Esophagus (tissue), 2 donors: Measurements from ENCODE around the gene MITF. TPM values are rescaled to one million over a fixed set of nuclear protein-coding genes. Genes with fewer than 3 reads are reported as not detected.

Experiments
- H3K27ac ChIP-seq, 2 donors: one replicate each; pipeline ENCODE4 v1.5.1; 2013; ENCODE audit warnings: low read depth in 2 of 2, mild to moderate bottlenecking in 2 of 2, inconsistent platforms in 1 of 2, low read length in 1 of 2, moderate library complexity in 1 of 2
- H3K27me3 ChIP-seq, 2 donors: one replicate each; pipeline ENCODE4 v1.6.1; 2013; ENCODE audit warnings: low read length in 2 of 2, control low read depth in 1 of 2, mild to moderate bottlenecking in 1 of 2; ENCODE audit not compliant: insufficient read depth in 2 of 2, control insufficient read depth in 1 of 2
- H3K36me3 ChIP-seq, 2 donors: one replicate each; pipeline ENCODE4 v1.6.1; 2013; ENCODE audit warnings: low read length in 1 of 2; ENCODE audit not compliant: control insufficient read depth in 2 of 2, insufficient read depth in 2 of 2
- H3K4me1 ChIP-seq, 2 donors: one replicate each; pipeline ENCODE4 v1.6.1; 2013; ENCODE audit warnings: low read length in 1 of 2; ENCODE audit not compliant: control insufficient read depth in 2 of 2, insufficient read depth in 2 of 2
- H3K4me3 ChIP-seq, 2 donors: one replicate each; pipeline ENCODE4 v1.5.1; 2013; ENCODE audit warnings: low read length in 2 of 2, mild to moderate bottlenecking in 2 of 2, low read depth in 1 of 2, moderate library complexity in 1 of 2
- H3K9me3 ChIP-seq, 2 donors: one replicate each; pipeline ENCODE4 v1.6.1; 2013; ENCODE audit warnings: mild to moderate bottlenecking in 2 of 2, low read depth in 1 of 2, low read length in 1 of 2, moderate library complexity in 1 of 2; ENCODE audit not compliant: control insufficient read depth in 2 of 2, insufficient read depth in 1 of 2
- WGBS, 2 donors: extraction: QIAGEN DNeasy Blood & Tissue Kit; methylation state at CpG; one replicate each; pipeline ENCODE4 v1.1.7; 2013; 5-methylcytosine and 5-hydroxymethylcytosine counted together
- polyA plus RNA-seq, 2 donors: library from polyadenylated mRNA; stranded (reverse); fragments of 200-250 nt; gene quantifications; one replicate each; pipeline ENCODE4 v1.2.3, GENCODE V29; 2013
- donor health status: healthy with polysubstance abuse.
- donor health status: Bipolar disorder and iron deficiency.

Gene MITF
- polyA plus RNA-seq, 2 donors: 2.0 to 3.3 TPM

- Histone ChIP-seq H3K4me1 (no peaks in the 10 kb centered on the region), H3K4me3 (no peak overlapping the region), H3K9me3 (no peaks in the 10 kb centered on the region), H3K27ac (no peak overlapping the region), H3K27me3 (no peaks in the 10 kb centered on the region), H3K36me3 (no peaks in the 10 kb centered on the region)
- 70 to 74% methylated on average over 2 of the region's 2 CpGs for WGBS, 2 donors
Observed at GRCh38 chr3:69724722-69725435, 14.4 kb upstream of the MITF start.

GRCh38 chr3:69725994-69726571 is 13.2 kb upstream of the MITF start:
- no peaks in the 10 kb centered on the region for H3K9me3 ChIP-seq
- H3K4me1 ChIP-seq: no peaks in the 10 kb centered on the region
- no peaks in the 10 kb centered on the region for H3K27me3 ChIP-seq
- no peaks in the 10 kb centered on the region for H3K36me3 ChIP-seq
- H3K27ac ChIP-seq: no peak overlapping the region
- H3K4me3 ChIP-seq: no peak overlapping the region
- 75 to 80% methylated on average over 3 of the region's 3 CpGs for WGBS, 2 donors

GRCh38 chr3:69729147-69729919 is 9.9 kb upstream of the MITF start:
- Histone ChIP-seq H3K9me3 (no peaks in the 10 kb centered on the region), H3K27me3 (no peaks in the 10 kb centered on the region), H3K4me1 (no peaks in the 10 kb centered on the region), H3K4me3 (no peak overlapping the region), H3K27ac (no peak overlapping the region), H3K36me3 (no peaks in the 10 kb centered on the region)
- 84 to 86% methylated on average over 6 of the region's 6 CpGs for WGBS, 2 donors

- no peak overlapping the region for H3K4me3 ChIP-seq
- no peak overlapping the region for H3K27ac ChIP-seq
- H3K27me3 ChIP-seq: no peaks in the 10 kb centered on the region
- H3K4me1 ChIP-seq: no peaks in the 10 kb centered on the region
- no peaks in the 10 kb centered on the region for H3K9me3 ChIP-seq
- WGBS, 2 donors: 56 to 66% methylated on average over 2 of the region's 2 CpGs
- no peaks in the 10 kb centered on the region for H3K36me3 ChIP-seq
Observed at GRCh38 chr3:69731080-69731479, 8.2 kb upstream of the MITF start.

- no peaks in the 10 kb centered on the region for H3K27me3 ChIP-seq
- H3K36me3 ChIP-seq: no peaks in the 10 kb centered on the region
- WGBS, 2 donors: 74 to 86% methylated on average over 2 of the region's 2 CpGs
Observed at GRCh38 chr3:69735893-69736292, 3.4 kb upstream of the MITF start.

GRCh38 chr3:69737392-69737791 is 1.9 kb upstream of the MITF start:
- Histone ChIP-seq H3K36me3 (no peaks in the 10 kb centered on the region), H3K27me3 (no peaks in the 10 kb centered on the region), H3K9me3 (no peaks in the 10 kb centered on the region), H3K27ac (no peak overlapping the region), H3K4me1 (no peaks in the 10 kb centered on the region), H3K4me3 (no peak overlapping the region)
- 54 to 61% methylated on average over 3 of the region's 3 CpGs for WGBS, 2 donors

More at GRCh38 chr3:69735893-69736292, 3.4 kb upstream of the MITF start:
- H3K9me3 ChIP-seq: no peaks in the 10 kb centered on the region
- H3K27ac ChIP-seq: no peak overlapping the region
- H3K4me3 ChIP-seq: no peak overlapping the region
- H3K4me1 ChIP-seq: no peaks in the 10 kb centered on the region

- no peaks in the 10 kb centered on the region for H3K27me3 ChIP-seq
- WGBS, 2 donors: 1 to 2% methylated on average over 4 of the region's 4 CpGs
- no peaks in the 10 kb centered on the region for H3K36me3 ChIP-seq
- peak overlapping the region in 1 of 2 donors; percentile 83 for H3K4me3 ChIP-seq
- H3K27ac ChIP-seq: no peak overlapping the region
- no peaks in the 10 kb centered on the region for H3K4me1 ChIP-seq
- no peaks in the 10 kb centered on the region for H3K9me3 ChIP-seq
Observed at GRCh38 chr3:69738315-69738714, 949 bp upstream of the MITF start.

GRCh38 chr3:69738859-69739203 is 433 bp upstream of the MITF start:
- Histone ChIP-seq H3K4me3 (peak overlapping the region; percentile 83 to 85), H3K27me3 (no peaks in the 10 kb centered on the region), H3K27ac (peak overlapping the region in 1 of 2 donors; percentile 33), H3K36me3 (no peaks in the 10 kb centered on the region), H3K4me1 (no peaks in the 10 kb centered on the region), H3K9me3 (no peaks in the 10 kb centered on the region)
- 0 to 1% methylated on average over 12 of the region's 12 CpGs for WGBS, 2 donors

GRCh38 chr3:69740103-69741021 is 1.1 kb downstream of the MITF start:
- H3K4me1 ChIP-seq: no peaks in the 10 kb centered on the region
- WGBS, 2 donors: 22 to 23% methylated on average over 26 of the region's 26 CpGs
- H3K27ac ChIP-seq: peak overlapping the region; percentile 47 to 79
- H3K27me3 ChIP-seq: no peaks in the 10 kb centered on the region
- peak overlapping the region; percentile 83 to 85 for H3K4me3 ChIP-seq
- no peaks in the 10 kb centered on the region for H3K9me3 ChIP-seq
- no peaks in the 10 kb centered on the region for H3K36me3 ChIP-seq
